SW480 (cell line): ENCODE data around the gene ANXA4.
A peak's percentile ranks its signal among the peaks of the same experiment; 100 is the strongest.
"Not testable (repeated sequence)": the region's sequence is repeated elsewhere in the genome, so short reads cannot be mapped to it uniquely, and the experiment has no call there.

Experiments used
- DNase-seq: peaks from one replicate; pipeline ENCODE4 v3.0.0-alpha.2; 2016; ENCODE audit warnings: low spot score

Gene ANXA4

GRCh38 chr2:69779258-69780001 lies 37.5 kb downstream of the ANXA4 start:
- peak; percentile 80 for DNase-seq

- no peak for DNase-seq
Measured at GRCh38 chr2:69780921-69781320, 39.0 kb downstream of the ANXA4 start.

GRCh38 chr2:69781321-69782248 lies 39.7 kb downstream of the ANXA4 start:
- peak; percentile 81 for DNase-seq

GRCh38 chr2:69784228-69784627 lies 42.3 kb downstream of the ANXA4 start:
- DNase-seq: no peak

- DNase-seq: no peak
Measured at GRCh38 chr2:69785358-69785757, 43.4 kb downstream of the ANXA4 start.

- no peak for DNase-seq
Measured at GRCh38 chr2:69786052-69786560, 44.2 kb downstream of the ANXA4 start.

GRCh38 chr2:69789175-69789721 lies 47.3 kb downstream of the ANXA4 start:
- no peak for DNase-seq

GRCh38 chr2:69789772-69790600 lies 48.1 kb downstream of the ANXA4 start:
- no peak for DNase-seq

GRCh38 chr2:69790601-69790959 lies 48.6 kb downstream of the ANXA4 start:
- DNase-seq: no peak

- DNase-seq: no peak
Measured at GRCh38 chr2:69791045-69791444, 49.1 kb downstream of the ANXA4 start.

GRCh38 chr2:69796174-69796573 lies 54.2 kb downstream of the ANXA4 start:
- DNase-seq: no peak

GRCh38 chr2:69797235-69797634 lies 55.3 kb downstream of the ANXA4 start:
- no peak for DNase-seq

- DNase-seq: no peak
Measured at GRCh38 chr2:69797836-69798289, 55.9 kb downstream of the ANXA4 start.

GRCh38 chr2:69798290-69798908 lies 56.5 kb downstream of the ANXA4 start:
- DNase-seq: peak; percentile 22

GRCh38 chr2:69798909-69799526 lies 57.1 kb downstream of the ANXA4 start:
- DNase-seq: no peak

GRCh38 chr2:69801745-69802290 lies 59.9 kb downstream of the ANXA4 start:
- no peak for DNase-seq

GRCh38 chr2:69802781-69803367 lies 60.9 kb downstream of the ANXA4 start:
- not testable (repeated sequence) for DNase-seq

GRCh38 chr2:69804416-69804815 lies 62.5 kb downstream of the ANXA4 start:
- no peak for DNase-seq

GRCh38 chr2:69805887-69806286 lies 64.0 kb downstream of the ANXA4 start:
- DNase-seq: no peak
